ENCODE measurements around the gene MAN1C1.
"Not testable (repeated sequence)": the region's sequence is repeated elsewhere in the genome, so short reads cannot be mapped to it uniquely, and the experiment has no call there.

MAN1C1 gene

DNA sequence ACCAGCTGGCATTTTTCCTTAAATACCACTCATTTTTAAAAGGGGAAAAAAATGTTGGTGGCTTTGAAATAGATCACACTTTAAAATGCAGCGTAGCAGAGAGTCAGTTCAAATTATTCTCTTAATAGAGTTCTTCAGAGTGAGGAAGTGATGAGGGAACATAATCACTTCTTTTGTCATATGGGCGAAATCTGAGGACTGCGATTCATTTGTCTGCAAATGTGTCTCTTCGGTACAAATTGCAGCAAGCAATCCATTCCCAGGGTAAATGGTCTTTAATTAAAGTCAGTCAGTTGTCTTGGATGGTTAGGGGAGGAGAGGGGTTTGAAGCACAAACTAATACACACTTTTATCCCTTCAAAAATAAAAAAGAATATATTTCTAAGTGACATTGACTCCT is 97.4 kb downstream of the MAN1C1 start:
- DNase-seq (ENCODE audit: low read depth, low spot score), result no peak

GRCh38 chr1:25714372-25714931 is 97.9 kb downstream of the MAN1C1 start:
- DNase-seq (ENCODE audit: low read depth, low spot score), result no peak

DNA sequence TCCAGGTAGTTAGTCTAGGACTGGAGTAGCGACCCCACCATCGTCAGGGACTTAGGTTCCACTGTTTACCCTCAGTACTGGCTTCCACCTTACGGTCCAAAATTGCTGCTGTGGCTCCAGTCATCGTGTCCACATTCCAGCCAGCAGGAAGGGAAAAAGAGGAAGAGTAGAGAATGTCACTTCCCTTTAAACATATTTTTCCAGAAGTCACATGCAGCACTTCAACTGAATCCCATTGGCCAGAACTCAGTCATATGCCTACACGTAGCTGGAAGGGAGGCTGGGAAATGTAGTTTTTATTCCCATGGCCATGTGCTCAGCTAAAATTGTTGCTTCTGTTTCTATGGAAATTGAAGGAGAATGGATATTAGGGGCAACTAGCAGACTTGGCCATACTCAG is 99.3 kb downstream of the MAN1C1 start:
- DNase-seq (ENCODE audit: low read depth, low spot score), result no peak

DNA sequence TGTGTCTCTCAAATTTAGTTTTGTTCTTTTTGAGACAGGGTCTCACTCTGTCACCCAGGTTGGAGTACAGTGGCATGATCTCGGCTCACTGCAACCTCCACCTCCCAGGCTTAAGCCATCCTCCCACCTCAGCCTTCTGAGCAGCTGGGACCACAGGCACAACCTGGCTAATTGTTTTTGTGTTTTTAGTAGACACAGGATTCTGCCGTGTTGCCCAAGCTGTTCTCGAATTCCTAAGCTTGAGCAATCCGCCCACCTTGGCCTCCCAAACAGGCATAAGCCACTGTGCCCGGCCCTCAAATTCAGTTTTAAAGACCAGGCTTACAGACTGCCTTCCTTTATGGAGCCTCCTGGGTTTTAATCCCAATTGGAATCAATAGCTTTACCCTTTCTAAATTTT is 99.7 kb downstream of the MAN1C1 start:
- no peak for DNase-seq (ENCODE audit: low read depth, low spot score)

DNA sequence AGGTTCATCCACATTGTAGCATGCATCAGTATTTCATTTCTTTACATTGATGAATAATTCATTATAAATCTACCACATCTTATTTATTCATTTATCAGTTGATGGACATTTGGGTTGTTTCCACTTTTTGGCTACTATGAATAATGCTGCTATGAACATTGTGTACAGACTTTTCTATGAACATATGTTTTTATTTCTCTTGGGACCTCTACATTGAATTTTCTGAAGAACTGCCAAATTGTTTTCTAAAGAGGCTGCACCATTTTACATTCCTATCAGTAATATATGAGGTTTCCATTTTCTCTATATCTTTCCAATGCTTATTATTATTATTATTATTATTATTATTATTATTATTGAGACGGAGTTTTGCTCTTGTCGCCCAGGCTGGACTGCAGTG is 102.1 kb downstream of the MAN1C1 start:
- DNase-seq (ENCODE audit: low read depth, low spot score), result no peak

GRCh38 chr1:25720624-25721023 is 104.0 kb downstream of the MAN1C1 start:
- no peak for DNase-seq (ENCODE audit: low read depth, low spot score)

GRCh38 chr1:25723250-25723880 is 106.8 kb downstream of the MAN1C1 start:
- no peak for DNase-seq (ENCODE audit: low read depth, low spot score)

DNA sequence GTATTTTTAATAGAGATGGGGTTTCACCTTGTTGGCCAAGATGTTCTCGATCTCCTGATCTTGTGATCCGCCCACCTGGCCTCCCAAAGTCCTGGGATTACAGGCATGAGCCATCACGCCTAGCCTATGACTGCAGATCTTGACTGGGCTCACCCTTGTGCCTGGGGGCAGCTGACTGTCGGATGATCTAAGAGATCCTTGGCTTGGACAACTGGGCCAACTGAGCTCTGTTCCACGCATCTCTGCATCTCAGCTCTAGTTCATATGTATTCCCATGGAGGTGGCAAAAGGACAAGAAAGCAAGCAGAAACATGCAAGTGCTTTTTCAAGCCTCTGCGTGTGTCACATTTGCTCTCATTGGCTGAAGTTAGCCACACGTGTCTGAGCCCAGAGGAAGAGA is 107.6 kb downstream of the MAN1C1 start:
- no peak for DNase-seq (ENCODE audit: low read depth, low spot score)

- DNase-seq (ENCODE audit: low read depth, low spot score), result no peak
These were observed 108.4 kb downstream of the MAN1C1 start for GRCh38 chr1:25724966-25725365.

DNA sequence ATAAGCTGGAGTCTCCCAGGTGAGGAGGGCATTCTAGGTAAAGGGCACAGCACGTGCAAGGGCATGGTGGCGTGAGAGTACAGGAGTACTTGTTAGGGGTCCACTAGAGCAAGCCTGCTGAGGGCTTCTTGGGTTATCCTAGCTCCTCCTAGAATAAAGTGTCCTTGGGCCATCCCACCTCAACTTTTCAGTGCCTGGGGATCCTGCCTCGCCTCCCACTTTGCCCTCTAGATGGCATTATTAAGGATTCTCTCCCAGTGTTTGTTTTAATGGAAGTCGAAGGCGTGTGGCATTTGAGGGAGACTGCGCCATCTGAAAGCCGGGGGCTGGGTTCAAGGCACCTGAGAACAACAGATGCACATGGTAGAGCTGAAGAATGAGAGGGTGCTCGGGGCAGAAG is 108.9 kb downstream of the MAN1C1 start:
- DNase-seq (ENCODE audit: low read depth, low spot score), result no peak

DNA sequence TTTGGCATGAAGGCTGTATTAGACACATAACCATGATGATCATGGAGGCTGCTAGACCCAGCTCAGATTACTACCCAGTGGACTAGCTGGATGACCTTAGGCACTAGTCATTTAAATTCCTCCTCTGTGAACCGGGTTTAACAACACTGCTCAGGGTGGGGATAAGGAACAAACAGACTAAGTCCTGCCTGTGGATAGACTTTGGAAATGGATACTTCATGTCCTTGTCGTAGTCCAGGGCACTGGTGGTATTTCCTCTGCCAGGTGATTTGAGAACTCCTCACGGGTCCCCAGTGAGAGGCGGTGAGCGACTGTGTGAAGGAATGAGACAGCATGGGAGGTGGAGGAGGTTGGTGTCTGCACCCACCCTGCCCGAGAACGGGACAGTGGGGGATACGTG is 110.5 kb downstream of the MAN1C1 start:
- DNase-seq (ENCODE audit: low read depth, low spot score), result no peak

DNA sequence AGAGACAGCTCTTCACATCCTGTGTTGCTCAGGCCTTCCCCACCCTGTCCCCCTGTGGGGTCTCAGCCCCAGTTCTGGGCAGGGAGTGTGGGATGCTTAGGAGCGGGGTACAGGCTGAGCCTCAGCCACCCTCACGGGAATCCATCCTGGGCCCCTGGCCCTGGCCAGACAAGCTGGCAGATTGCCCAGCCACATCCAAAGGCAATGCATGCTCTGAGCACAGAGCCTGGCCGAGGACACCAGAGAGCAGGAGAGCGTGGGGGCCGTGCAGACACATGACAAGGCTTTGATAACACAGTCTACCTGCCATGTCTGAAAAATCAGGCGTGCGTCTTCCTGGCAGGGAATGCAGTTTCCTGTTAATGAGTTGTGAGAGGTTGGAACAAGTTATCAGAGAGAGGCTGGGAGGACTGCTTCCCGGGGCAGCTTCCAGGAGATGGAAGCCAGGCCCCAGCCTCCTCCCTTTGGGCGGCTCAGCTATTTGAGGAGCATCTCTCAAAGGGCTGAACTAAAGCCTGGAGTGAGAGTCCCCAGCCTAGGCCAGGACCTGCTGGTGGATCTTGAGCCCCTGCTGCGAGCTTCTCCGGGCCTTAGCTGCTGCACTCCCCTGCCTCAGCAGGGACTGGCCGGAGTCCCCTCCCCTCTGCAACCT is 111.2 kb downstream of the MAN1C1 start:
- DNase-seq (ENCODE audit: low read depth, low spot score), result no peak

DNA sequence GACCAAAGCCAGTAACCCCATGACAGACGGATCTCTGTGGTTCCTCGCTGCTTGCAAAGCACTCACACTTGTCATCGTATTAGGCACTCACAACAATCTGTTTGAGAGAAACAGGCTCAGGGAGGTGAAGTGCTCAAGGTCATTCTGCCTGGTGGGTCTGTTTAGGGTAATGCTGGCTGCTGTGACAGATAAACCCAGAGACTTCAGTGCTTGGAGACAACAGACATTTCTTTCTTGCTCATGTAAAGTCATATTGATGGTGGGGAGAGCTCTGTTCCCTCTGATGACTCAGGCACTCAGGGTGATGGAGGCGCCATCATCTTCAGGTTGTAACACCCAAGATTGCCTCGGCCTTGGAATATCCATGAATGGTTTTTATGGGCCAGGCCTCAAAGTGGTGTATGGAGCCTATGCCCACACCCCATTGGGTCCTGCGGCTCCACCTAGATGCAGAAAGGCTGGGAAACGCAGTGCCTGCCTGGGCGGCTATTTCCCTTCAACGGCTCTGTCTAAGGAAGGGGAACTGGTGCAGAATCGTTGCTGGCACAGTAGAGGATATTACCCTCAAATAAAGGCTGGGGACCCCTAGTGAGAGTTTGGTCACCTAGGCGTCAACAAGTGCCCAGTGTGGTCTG is 111.8 kb downstream of the MAN1C1 start:
- no peak for DNase-seq (ENCODE audit: low read depth, low spot score)

DNA sequence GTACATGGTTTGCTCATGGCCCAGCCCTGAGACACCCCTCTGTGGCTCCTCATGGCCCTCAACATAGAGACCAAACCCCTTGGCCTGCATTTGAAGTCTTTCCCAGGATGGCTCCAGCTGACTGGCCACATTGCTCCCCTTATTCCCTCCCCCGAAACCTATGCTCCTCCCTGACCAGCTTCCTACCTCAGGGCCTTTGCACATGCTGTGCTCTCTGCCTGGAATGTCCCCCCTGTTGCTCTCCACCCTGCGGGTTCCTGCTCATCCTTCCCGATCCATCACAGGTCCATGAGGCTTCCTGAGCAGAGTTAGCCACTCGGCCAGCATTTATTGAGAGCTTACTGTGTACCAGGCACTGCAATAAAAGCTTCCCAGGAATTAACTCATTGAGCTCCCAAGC is 112.5 kb downstream of the MAN1C1 start:
- DNase-seq (ENCODE audit: low read depth, low spot score), result no peak

DNA sequence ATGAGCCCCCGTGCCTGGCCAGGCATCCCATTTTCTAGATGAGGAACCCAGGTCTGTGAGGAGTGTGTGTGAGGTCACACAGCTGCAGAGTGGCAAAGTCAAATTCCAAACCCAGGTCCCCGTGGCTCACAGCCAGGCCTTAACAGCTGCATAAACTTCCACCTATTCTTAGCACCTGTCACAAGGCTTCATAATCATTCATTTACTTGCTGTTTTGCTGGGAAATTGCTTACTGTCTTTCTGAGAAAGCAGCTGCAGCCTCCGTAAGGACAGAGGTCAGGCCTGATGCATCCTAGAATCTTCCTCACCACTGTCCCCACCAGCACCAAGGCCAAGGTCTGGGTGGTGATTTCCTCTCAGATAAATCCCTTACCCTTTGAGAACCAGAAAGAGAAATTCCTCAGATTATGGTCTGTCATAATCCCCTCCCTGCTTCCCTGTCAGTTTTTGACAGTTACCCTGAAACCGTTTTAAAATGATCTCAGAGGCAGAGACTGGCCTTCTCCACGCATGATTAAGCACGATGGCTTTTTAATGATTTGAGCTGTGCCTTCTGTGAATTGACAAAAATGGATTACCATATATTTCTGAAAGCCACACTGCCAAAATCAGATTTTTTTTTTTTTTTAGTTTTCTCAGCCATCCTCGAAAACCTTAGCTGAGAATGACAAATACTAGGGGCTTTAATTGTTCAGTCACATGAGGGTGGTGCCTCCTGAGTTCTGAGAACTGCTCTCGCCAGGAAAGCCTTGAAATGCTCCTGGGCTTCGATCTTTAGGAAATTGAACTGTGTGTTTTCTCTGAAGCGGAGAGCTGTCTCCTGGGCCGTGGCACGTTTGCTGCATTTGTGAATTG is 113.4 kb downstream of the MAN1C1 start:
- no peak for DNase-seq (ENCODE audit: low read depth, low spot score)

DNA sequence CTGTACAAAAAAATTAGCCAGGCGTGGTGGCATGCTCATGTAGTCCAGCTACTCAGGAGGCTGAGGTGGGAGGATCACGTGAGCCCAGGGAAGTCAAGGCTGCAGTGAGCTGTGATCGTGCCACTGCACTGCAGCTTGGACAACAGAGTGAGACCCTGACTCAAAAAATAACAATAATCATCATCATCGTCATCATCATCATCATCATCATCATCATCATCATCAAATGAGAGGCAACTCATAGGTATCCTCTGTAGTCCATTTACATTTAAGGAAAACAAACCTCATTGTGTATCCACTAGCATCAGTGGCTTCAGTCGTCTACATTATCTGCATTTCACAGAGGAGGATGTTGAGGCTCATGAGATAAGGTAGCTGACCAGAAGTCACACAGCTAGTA is 114.6 kb downstream of the MAN1C1 start:
- DNase-seq (ENCODE audit: low read depth, low spot score), result no peak

GRCh38 chr1:25731626-25732370 is 115.2 kb downstream of the MAN1C1 start:
- DNase-seq (ENCODE audit: low read depth, low spot score), result no peak

- no peak for DNase-seq (ENCODE audit: low read depth, low spot score)
These were observed 116.2 kb downstream of the MAN1C1 start for GRCh38 chr1:25732821-25733220.

- no peak for DNase-seq (ENCODE audit: low read depth, low spot score)
These were observed 116.7 kb downstream of the MAN1C1 start for GRCh38 chr1:25733271-25733670.

GRCh38 chr1:25734991-25735390 is 118.4 kb downstream of the MAN1C1 start:
- not testable (repeated sequence) for DNase-seq (ENCODE audit: low read depth, low spot score)

- no peak for DNase-seq (ENCODE audit: low read depth, low spot score)
These were observed 119.5 kb downstream of the MAN1C1 start for GRCh38 chr1:25735956-25736529.

Measured in smooth muscle cell of the brain vasculature (primary cell).